HTR-8/SVneo (cell line): Measurements from ENCODE around the gene FTO.
"Not testable (repeated sequence)": the region's sequence is repeated elsewhere in the genome, so short reads cannot be mapped to it uniquely, and the experiment has no call there.

Experiments
- DNase-seq: peaks from one replicate; pipeline ENCODE4 v3.0.0; 2011; ENCODE audit warnings: low spot score, mixed read lengths; ENCODE audit not compliant: insufficient read length
- FAIRE-seq: peaks from 2 replicates; lab custom pipeline; 2011; peaks lifted over from hg19 to GRCh38; lab: Jason Lieb, UNC

The FTO gene

GRCh38 chr16:53703590-53704444, at the start of gene FTO, which contains the start of gene RPGRIP1L:
Gene FTO (plus strand): TSS chr16:53704156.
Gene RPGRIP1L (minus strand): TSS chr16:53703859. CDS start chr16:53700723, 3,136 bp downstream.
- FAIRE-seq (peak; percentile 95), DNase-seq (peak; percentile 97)

- DNase-seq = no peak
- no peak for FAIRE-seq
Observed at GRCh38 chr16:53654946-53655345, 49.0 kb upstream of the FTO start.

GRCh38 chr16:53662072-53662471, 41.9 kb upstream of the FTO start:
- DNase-seq = no peak
- no peak for FAIRE-seq

GRCh38 chr16:53664724-53665345, 39.1 kb upstream of the FTO start:
- DNase-seq (no peak), FAIRE-seq (no peak)

GRCh38 chr16:53666786-53667415, 37.1 kb upstream of the FTO start:
- no peak for FAIRE-seq
- no peak for DNase-seq

GRCh38 chr16:53668869-53669268, 35.1 kb upstream of the FTO start:
- DNase-seq = no peak
- FAIRE-seq = no peak

GRCh38 chr16:53672461-53672860, 31.5 kb upstream of the FTO start:
- DNase-seq = no peak
- FAIRE-seq = no peak

- FAIRE-seq = no peak
- no peak for DNase-seq
Observed at GRCh38 chr16:53673189-53673588, 30.8 kb upstream of the FTO start.

GRCh38 chr16:53678155-53678554, 25.8 kb upstream of the FTO start:
- no peak for DNase-seq
- no peak for FAIRE-seq

- FAIRE-seq (no peak), DNase-seq (no peak)
Observed at GRCh38 chr16:53678756-53679343, 25.1 kb upstream of the FTO start.

- FAIRE-seq = no peak
- no peak for DNase-seq
Observed at GRCh38 chr16:53680756-53681155, 23.2 kb upstream of the FTO start.

GRCh38 chr16:53681354-53681753, 22.6 kb upstream of the FTO start:
- DNase-seq (no peak), FAIRE-seq (no peak)

- not testable (repeated sequence) for DNase-seq, FAIRE-seq
Observed at GRCh38 chr16:53685334-53685733, 18.6 kb upstream of the FTO start.

- DNase-seq (no peak), FAIRE-seq (no peak)
Observed at GRCh38 chr16:53686710-53687109, 17.2 kb upstream of the FTO start.

GRCh38 chr16:53689636-53690035, 14.3 kb upstream of the FTO start:
- no peak for FAIRE-seq

GRCh38 chr16:53690771-53691170, 13.2 kb upstream of the FTO start:
- FAIRE-seq = no peak
- no peak for DNase-seq

More at GRCh38 chr16:53689636-53690035, 14.3 kb upstream of the FTO start:
- no peak for DNase-seq

- DNase-seq = no peak
- FAIRE-seq = no peak
Observed at GRCh38 chr16:53692146-53692545, 11.8 kb upstream of the FTO start.

GRCh38 chr16:53693320-53693719, 10.6 kb upstream of the FTO start:
- FAIRE-seq (peak; percentile 9), DNase-seq (no peak)

GRCh38 chr16:53695070-53695469, 8.9 kb upstream of the FTO start:
- FAIRE-seq (no peak), DNase-seq (no peak)

GRCh38 chr16:53698271-53698670, 5.7 kb upstream of the FTO start:
- FAIRE-seq, DNase-seq: not testable (repeated sequence)

GRCh38 chr16:53704445-53704813, 473 bp downstream of the FTO start:
- peak; percentile 9 for FAIRE-seq
- no peak for DNase-seq
